ENCODE results near the gene RPL18.

Gene RPL18

DNA sequence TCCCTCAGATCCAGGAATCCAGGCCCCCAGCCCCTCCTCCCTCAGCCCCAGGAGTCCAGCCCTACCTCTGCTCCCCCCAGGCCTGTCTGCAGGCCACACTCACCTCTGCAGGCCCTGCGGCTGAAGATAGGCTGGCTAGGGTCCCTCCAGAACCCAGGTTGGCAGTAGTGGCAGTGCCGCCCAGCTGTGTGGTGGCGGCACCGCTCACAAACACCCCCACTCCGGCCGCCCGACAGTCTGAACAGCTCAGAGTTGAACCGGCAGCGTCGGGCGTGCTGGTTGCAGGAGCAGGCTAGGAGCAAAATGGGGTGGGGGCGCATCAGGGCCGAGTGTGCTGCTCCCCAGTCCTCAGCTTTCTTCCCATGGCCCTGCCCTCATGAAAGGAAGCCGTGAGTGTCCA, 45.5 kb upstream of the RPL18 start:
- TF ChIP-seq POLR2AphosphoS5 (IDR thresholded peaks at IDR 0.05; ENCODE audit: low read depth, low read length) = no peak
- no peak for TF ChIP-seq TAF1 (IDR thresholded peaks at IDR 0.05; ENCODE audit: borderline replicate concordance, insufficient read depth, low read length)
- no peak for TF ChIP-seq SIN3A (IDR thresholded peaks at IDR 0.05; ENCODE audit: borderline replicate concordance, insufficient read depth, low read length)
- TF ChIP-seq FOXP2 (optimal IDR thresholded peaks at IDR 0.05; ENCODE audit: borderline replicate concordance, extremely low read depth, extremely low read length, insufficient read depth) = no peak
- no peak for TF ChIP-seq REST (IDR thresholded peaks at IDR 0.05; ENCODE audit: insufficient read depth in 1 of 2, low read depth in 2 of 2, low read length in 2 of 2)

- TF ChIP-seq FOXP2 (optimal IDR thresholded peaks at IDR 0.05; ENCODE audit: borderline replicate concordance, extremely low read depth, extremely low read length, insufficient read depth) (no peak), POLR2AphosphoS5 (IDR thresholded peaks at IDR 0.05; ENCODE audit: low read depth, low read length) (no peak), TAF1 (IDR thresholded peaks at IDR 0.05; ENCODE audit: borderline replicate concordance, insufficient read depth, low read length) (no peak), SIN3A (IDR thresholded peaks at IDR 0.05; ENCODE audit: borderline replicate concordance, insufficient read depth, low read length) (no peak), REST (IDR thresholded peaks at IDR 0.05; ENCODE audit: insufficient read depth in 1 of 2, low read depth in 2 of 2, low read length in 2 of 2) (no peak)
Observed at GRCh38 chr19:48663667-48664066, 44.7 kb upstream of the RPL18 start.

DNA sequence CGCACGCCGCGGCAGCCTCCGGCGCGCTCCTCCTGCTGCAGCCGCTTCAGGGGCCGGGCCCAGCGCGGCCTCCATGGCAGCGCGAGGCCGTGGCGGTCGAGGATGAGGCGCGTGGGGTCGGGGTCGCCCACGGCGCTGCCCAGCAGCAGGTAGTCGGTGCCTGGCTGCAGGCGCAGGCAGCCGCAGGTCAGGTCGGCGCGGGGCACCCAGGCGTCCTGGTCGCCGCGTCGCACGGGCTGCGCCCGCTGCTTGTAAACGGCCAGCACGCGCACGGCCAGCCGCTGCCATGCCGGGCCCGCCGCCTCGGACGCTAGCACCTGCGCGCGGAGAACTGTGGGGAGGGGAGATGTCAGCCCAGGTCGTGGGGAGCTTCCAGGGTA, 42.7 kb upstream of the RPL18 start:
- TF ChIP-seq SIN3A (IDR thresholded peaks at IDR 0.05; ENCODE audit: borderline replicate concordance, insufficient read depth, low read length) (no peak), TAF1 (IDR thresholded peaks at IDR 0.05; ENCODE audit: borderline replicate concordance, insufficient read depth, low read length) (no peak), POLR2AphosphoS5 (IDR thresholded peaks at IDR 0.05; ENCODE audit: low read depth, low read length) (no peak), REST (IDR thresholded peaks at IDR 0.05; ENCODE audit: insufficient read depth in 1 of 2, low read depth in 2 of 2, low read length in 2 of 2) (no peak), FOXP2 (optimal IDR thresholded peaks at IDR 0.05; ENCODE audit: borderline replicate concordance, extremely low read depth, extremely low read length, insufficient read depth) (no peak)

DNA sequence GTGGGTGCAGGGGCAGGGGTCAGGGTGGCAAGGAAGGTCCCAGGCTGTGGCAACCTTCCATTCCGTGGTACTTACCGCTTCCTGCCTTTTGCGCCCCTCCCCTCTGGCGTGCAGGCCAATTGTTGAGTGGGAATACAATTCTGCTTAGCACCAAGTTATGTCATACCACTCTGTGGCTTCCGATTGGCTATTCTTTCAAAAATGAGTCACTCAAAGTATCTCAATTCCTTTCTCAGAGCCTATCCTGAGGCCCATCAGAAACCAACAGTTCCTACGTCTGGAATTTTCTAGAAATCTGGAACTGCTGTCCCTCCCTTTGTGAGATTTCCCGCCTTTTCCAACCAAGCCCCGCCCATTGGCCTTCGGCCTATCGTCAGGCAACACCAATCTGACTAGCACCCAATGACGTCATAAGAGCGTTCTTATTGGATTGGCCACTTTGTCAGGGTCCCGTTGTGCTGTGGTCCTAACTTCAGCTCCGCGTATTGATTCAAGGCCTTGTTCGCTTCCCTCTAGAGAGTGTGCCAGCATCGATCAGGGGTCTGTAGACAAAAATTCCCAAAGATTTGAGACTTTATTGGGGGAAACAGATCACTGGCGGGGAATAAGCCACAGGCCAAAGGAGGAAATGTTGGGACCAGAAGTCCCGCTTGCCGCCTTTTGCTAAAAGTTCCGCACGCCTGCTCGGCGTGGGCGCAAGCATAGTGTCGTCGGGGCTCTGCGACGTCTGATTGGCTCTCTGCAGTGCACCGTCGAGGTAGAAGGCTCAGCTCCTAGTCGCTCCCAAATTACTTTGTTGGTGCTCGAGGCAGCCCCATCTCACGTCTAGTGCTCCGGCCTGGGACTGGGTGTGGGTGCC, 42.1 kb upstream of the RPL18 start:
- TF ChIP-seq REST (IDR thresholded peaks at IDR 0.05; ENCODE audit: insufficient read depth in 1 of 2, low read depth in 2 of 2, low read length in 2 of 2) = no peak
- no peak for TF ChIP-seq POLR2AphosphoS5 (IDR thresholded peaks at IDR 0.05; ENCODE audit: low read depth, low read length)
- TF ChIP-seq SIN3A (IDR thresholded peaks at IDR 0.05; ENCODE audit: borderline replicate concordance, insufficient read depth, low read length) = no peak
- TF ChIP-seq TAF1 (IDR thresholded peaks at IDR 0.05; ENCODE audit: borderline replicate concordance, insufficient read depth, low read length) = no peak
- no peak for TF ChIP-seq FOXP2 (optimal IDR thresholded peaks at IDR 0.05; ENCODE audit: borderline replicate concordance, extremely low read depth, extremely low read length, insufficient read depth)
